SK-N-SH treated with all-trans-retinoic acid at 6 μM for 48 hours (cell line): ENCODE measurements around the gene IER2.

Experiments
- ATAC-seq: fragments of 200-7000 bp; cut with Tn5 transposase; 3 replicates; pipeline ENCODE4 v1.9.1; 2020; ENCODE audit warnings: mild to moderate bottlenecking, moderate library complexity
- BACH2 ChIP-seq: fragments of 250-450 bp; sonication (Bioruptor Pico); IDR thresholded peaks from 2 replicates; pipeline ENCODE4 v1.9.0; 2021; ENCODE audit warnings: mild to moderate bottlenecking, borderline replicate concordance
- CSDC2 ChIP-seq: fragments of 250-450 bp; sonication (Bioruptor Pico); IDR thresholded peaks from 2 replicates; pipeline ENCODE4 v1.5.0; 2020; ENCODE audit warnings: mild to moderate bottlenecking, moderate library complexity
- CSRNP3 ChIP-seq: fragments of 250-450 bp; sonication (Bioruptor Pico); IDR thresholded peaks from 2 replicates; pipeline ENCODE4 v1.5.1; 2021; ENCODE audit warnings: mild to moderate bottlenecking, moderate library complexity
- ESRRG ChIP-seq: fragments of 250-450 bp; sonication (Bioruptor Pico); IDR thresholded peaks from 2 replicates; pipeline ENCODE4 v1.6.1; 2021; ENCODE audit warnings: mild to moderate bottlenecking
- GLIS3 ChIP-seq: fragments of 250-450 bp; sonication (Bioruptor Pico); IDR thresholded peaks from 2 replicates; pipeline ENCODE4 v1.5.0; 2020; ENCODE audit warnings: mild to moderate bottlenecking, moderate library complexity
- ISL1 ChIP-seq: fragments of 250-450 bp; sonication (Bioruptor Pico); IDR thresholded peaks from 2 replicates; pipeline ENCODE4 v2.1.2; 2022; ENCODE audit warnings: mild to moderate bottlenecking, moderate library complexity
- OSR1 ChIP-seq: fragments of 250-450 bp; sonication (Bioruptor Pico); IDR thresholded peaks from 2 replicates; pipeline ENCODE4 v1.8.0; 2022; ENCODE audit warnings: moderate library complexity, mild to moderate bottlenecking, inconsistent platforms
- PATZ1 ChIP-seq: fragments of 250-450 bp; sonication (Bioruptor Pico); IDR thresholded peaks from 2 replicates; pipeline ENCODE4 v1.8.0; 2020; ENCODE audit warnings: mild to moderate bottlenecking, moderate library complexity, borderline replicate concordance
- POU6F1 ChIP-seq: fragments of 250-450 bp; sonication (Bioruptor Pico); IDR thresholded peaks from 2 replicates; pipeline ENCODE4 v1.8.0; 2021; ENCODE audit warnings: low read depth, mild to moderate bottlenecking, moderate library complexity, borderline replicate concordance
- PPARA ChIP-seq: fragments of 250-450 bp; sonication (Bioruptor Pico); IDR thresholded peaks from 2 replicates; pipeline ENCODE4 v1.5.0; 2020; ENCODE audit warnings: mild to moderate bottlenecking, borderline replicate concordance
- RARB ChIP-seq: fragments of 250-450 bp; sonication (Bioruptor Pico); IDR thresholded peaks from 2 replicates; pipeline ENCODE4 v1.8.0; 2021; ENCODE audit warnings: mild to moderate bottlenecking, moderate library complexity
- TCF4 ChIP-seq: fragments of 250-450 bp; sonication (Bioruptor Pico); IDR thresholded peaks from 2 replicates; pipeline ENCODE4 v1.8.0; 2021; ENCODE audit warnings: mild to moderate bottlenecking, moderate library complexity, borderline replicate concordance
- TOX ChIP-seq: fragments of 250-450 bp; sonication (Bioruptor Pico); IDR thresholded peaks from 2 replicates; pipeline ENCODE4 v1.8.0; 2021; ENCODE audit warnings: mild to moderate bottlenecking, moderate library complexity, borderline replicate concordance
- TSHZ2 ChIP-seq: fragments of 250-450 bp; sonication (Bioruptor Pico); IDR thresholded peaks from 2 replicates; pipeline ENCODE4 v1.5.0; 2020; ENCODE audit warnings: mild to moderate bottlenecking, moderate library complexity
- ZC3H10 ChIP-seq: fragments of 250-450 bp; sonication (Bioruptor Pico); IDR thresholded peaks from 2 replicates; pipeline ENCODE4 v1.5.1; 2021; ENCODE audit warnings: mild to moderate bottlenecking, moderate library complexity
- ZFP3 ChIP-seq: fragments of 250-450 bp; sonication (Bioruptor Pico); IDR thresholded peaks from 2 replicates; pipeline ENCODE4 v1.5.0; 2020; ENCODE audit warnings: mild to moderate bottlenecking, moderate library complexity
- ZNF565 ChIP-seq: fragments of 450-650 bp; formaldehyde crosslinking; conservative IDR thresholded peaks from 2 replicates; pipeline ENCODE4 v1.5.0; 2020; ENCODE audit warnings: low read depth, mild to moderate bottlenecking, moderate library complexity
- ZNF70 ChIP-seq: fragments of 450-650 bp; formaldehyde crosslinking; IDR thresholded peaks from 2 replicates; pipeline ENCODE4 v1.5.0; 2020; ENCODE audit warnings: mild to moderate bottlenecking, moderate library complexity

IER2 gene

GRCh38 chr19:13117772-13118423 lies 32.3 kb upstream of the IER2 start, which contains the start of gene NACC1:
Gene NACC1 (plus strand): TSS chr19:13118264. CDS start chr19:13135208, 16,944 bp downstream.
- peak; percentile 91 for ATAC-seq
- TF ChIP-seq ISL1 (CRISPR knock-in tag) (no peak), ZFP3 (0 out of 2 replicates have a peak, but pooled peaks have one; percentile 51), TSHZ2 (CRISPR knock-in tag) (0 out of 2 replicates have a peak, but pooled peaks have one; percentile 50), PATZ1 (CRISPR knock-in tag) (no peak)

GRCh38 chr19:13118424-13119193 lies 31.6 kb upstream of the IER2 start:
- TF ChIP-seq OSR1 (no peak), TSHZ2 (CRISPR knock-in tag) (no peak), POU6F1 (CRISPR knock-in tag) (no peak), PPARA (CRISPR knock-in tag) (no peak), CSRNP3 (no peak), GLIS3 (CRISPR knock-in tag) (no peak), ZC3H10 (CRISPR knock-in tag) (no peak), ESRRG (CRISPR knock-in tag) (no peak), TOX (CRISPR knock-in tag) (no peak), ZNF70 (CRISPR knock-in tag) (no peak), TCF4 (CRISPR knock-in tag) (no peak), BACH2 (no peak), ISL1 (CRISPR knock-in tag) (no peak), RARB (CRISPR knock-in tag) (no peak)
- TF ChIP-seq, all 23 proteins: peak for 0
- no peak; the same call in 2 of the 3 replicates for ATAC-seq

- ATAC-seq = no peak
- no peak for TF ChIP-seq RARB (CRISPR knock-in tag)
- TF ChIP-seq PATZ1 (CRISPR knock-in tag) = no peak
- no peak for TF ChIP-seq OSR1
- TF ChIP-seq ZNF70 (CRISPR knock-in tag) = no peak
- no peak for TF ChIP-seq POU6F1 (CRISPR knock-in tag)
- no peak for TF ChIP-seq BACH2
- TF ChIP-seq TCF4 (CRISPR knock-in tag) = no peak
- no peak for TF ChIP-seq CSDC2 (CRISPR knock-in tag)
- no peak for TF ChIP-seq ZNF565 (CRISPR knock-in tag)
- TF ChIP-seq TOX (CRISPR knock-in tag) = no peak
- TF ChIP-seq ZC3H10 (CRISPR knock-in tag) = no peak
These were observed 30.6 kb upstream of the IER2 start for GRCh38 chr19:13119627-13120026.
